Endothelial cell of umbilical vein (primary cell): ENCODE results near the gene SUPT3H. TPM values are rescaled to one million over a fixed set of nuclear protein-coding genes. Genes with fewer than 3 reads are reported as not detected.

Experiments used
- BruUV-seq: library from RNA; stranded (reverse); fragments of 400-500 nt; replicated peaks from 2 replicates; lab custom pipeline; 2021; lab: Mats Ljungman, UMichigan
- CTCF ChIA-PET: fragments of 300-600, 350-600 bp; sonication (Branson Sonifier 250); formaldehyde crosslinking; loops from one replicate; lab custom pipeline; 2021; ENCODE audit warnings: antibody characterized with exemption, inconsistent platforms; lab: Charles Lee
- POLR2A ChIA-PET: fragments of 300-600, 350-600 bp; sonication (Branson Sonifier 250); formaldehyde crosslinking; loops from one replicate; lab custom pipeline; 2021; ENCODE audit warnings: antibody characterized with exemption, inconsistent platforms; lab: Charles Lee
- DNase-seq: peaks from one replicate; pipeline ENCODE4 v3.0.0-alpha.2; 2011; ENCODE audit warnings: low read depth, low spot score
- FAIRE-seq: peaks from 2 replicates; lab custom pipeline; 2011; peaks lifted over from hg19 to GRCh38; lab: Jason Lieb, UNC
- H2AFZ ChIP-seq: 2 replicates; pipeline ENCODE4 v1.6.0; 2012; ENCODE audit warnings: low read depth, low read length, control low read depth, inconsistent platforms
- H3K27ac ChIP-seq: 2 replicates; pipeline ENCODE4 v1.5.1; 2011; ENCODE audit warnings: low read depth, mild to moderate bottlenecking, control low read depth, low read length, moderate library complexity; ENCODE audit not compliant: insufficient read depth
- H3K27me3 ChIP-seq, 2 experiments: 2 replicates each; pipeline versions ENCODE4 v1.6.0 to v1.6.1; 2011; ENCODE audit warnings: low read length in 2 of 2, mixed read lengths in 1 of 2; ENCODE audit not compliant: control insufficient read depth in 2 of 2, insufficient read depth in 2 of 2
- H3K36me3 ChIP-seq, 2 experiments: 2 replicates in 1 of 2; 3 replicates in 1 of 2; pipeline ENCODE4 v1.5.1; 2011; ENCODE audit warnings: low read length in 2 of 2, mild to moderate bottlenecking in 1 of 2, moderate library complexity in 1 of 2; ENCODE audit not compliant: control insufficient read depth in 2 of 2, insufficient read depth in 2 of 2; ENCODE audit errors: extremely low read depth in 1 of 2
- H3K4me1 ChIP-seq: 3 replicates; pipeline ENCODE4 v1.5.1; 2011; ENCODE audit warnings: mild to moderate bottlenecking, low read length; ENCODE audit not compliant: control insufficient read depth, insufficient read depth; ENCODE audit errors: extremely low read depth
- H3K4me2 ChIP-seq: 2 replicates; pipeline ENCODE4 v1.6.1; 2011; ENCODE audit warnings: low read length, control low read depth, mixed read lengths; ENCODE audit not compliant: insufficient read depth
- H3K4me3 ChIP-seq, 3 experiments: fragments of 200-600 bp in 1 of 3; sonication (generic), shearing (Covaris generic) in 1 of 3; replicated peaks in 1 of 3; 2 replicates each; pipeline ENCODE4 v1.5.1; 2011 to 2016; ENCODE audit warnings: control low read depth in 3 of 3, low read length in 3 of 3, mild to moderate bottlenecking in 2 of 3, inconsistent platforms in 1 of 3, low read depth in 1 of 3, moderate library complexity in 1 of 3; ENCODE audit not compliant: insufficient read depth in 1 of 3
- H3K79me2 ChIP-seq: 2 replicates; pipeline ENCODE4 v1.6.0; 2012; ENCODE audit warnings: low read length, inconsistent platforms; ENCODE audit not compliant: control insufficient read depth, insufficient read depth
- H3K9ac ChIP-seq: replicated peaks from 2 replicates; pipeline ENCODE3; 2011; ENCODE audit warnings: low read length, control low read depth; ENCODE audit not compliant: insufficient read depth; ENCODE audit errors: extremely low read depth
- H3K9me1 ChIP-seq: replicated peaks from 3 replicates; pipeline ENCODE4 v1.6.0; 2011; ENCODE audit warnings: mild to moderate bottlenecking, low read length; ENCODE audit not compliant: control insufficient read depth, insufficient read depth; ENCODE audit errors: extremely low read depth
- H3K9me3 ChIP-seq: replicated peaks from 2 replicates; pipeline ENCODE4 v1.5.1; 2012; ENCODE audit warnings: low read length, inconsistent platforms; ENCODE audit not compliant: control insufficient read depth, insufficient read depth
- H4K20me1 ChIP-seq: replicated peaks from 2 replicates; pipeline ENCODE3; 2011; ENCODE audit warnings: mild to moderate bottlenecking, low read length; ENCODE audit not compliant: control insufficient read depth, insufficient read depth; ENCODE audit errors: extremely low read depth
- CTCF ChIP-seq, 2 donors: IDR thresholded peaks; 1 replicate in 1 of 2; 2 replicates in 1 of 2; pipeline ENCODE4 v1.5.1; 2011; ENCODE audit warnings: low read length in 2 of 2, mild to moderate bottlenecking in 2 of 2, moderate library complexity in 2 of 2, control low read depth in 1 of 2, inconsistent platforms in 1 of 2, low read depth in 1 of 2; ENCODE audit not compliant: insufficient read depth in 1 of 2; ENCODE audit errors: extremely low read depth in 1 of 2
- EZH2 ChIP-seq: IDR thresholded peaks from 2 replicates; pipeline ENCODE4 v1.6.1; 2012; ENCODE audit warnings: borderline replicate concordance, low read depth, mild to moderate bottlenecking, moderate library complexity, low read length, inconsistent platforms; ENCODE audit not compliant: severe bottlenecking
- FOS ChIP-seq: IDR thresholded peaks from 2 replicates; pipeline ENCODE4 v1.6.1; 2011; ENCODE audit warnings: mild to moderate bottlenecking, low read length, moderate library complexity, borderline replicate concordance; ENCODE audit not compliant: insufficient read depth
- GATA2 ChIP-seq: IDR thresholded peaks from 2 replicates; pipeline ENCODE4 v1.7.0; 2011; ENCODE audit warnings: low read depth, mild to moderate bottlenecking, moderate library complexity, mixed read lengths, low read length; ENCODE audit not compliant: insufficient read length, insufficient read depth
- JUN ChIP-seq: IDR thresholded peaks from 2 replicates; pipeline ENCODE4 v1.6.1; 2011; ENCODE audit warnings: borderline replicate concordance, low read depth; ENCODE audit not compliant: insufficient read length, insufficient read depth
- POLR2A ChIP-seq: IDR thresholded peaks from 2 replicates; pipeline ENCODE4 v1.6.1; 2012; ENCODE audit warnings: low read depth, mild to moderate bottlenecking, control low read depth, low read length
- POLR2AphosphoS5 ChIP-seq: IDR thresholded peaks from 2 replicates; pipeline ENCODE4 v1.6.1; 2012; ENCODE audit warnings: low read depth, mild to moderate bottlenecking, control low read depth, low read length, moderate library complexity; ENCODE audit not compliant: insufficient read depth
- dilution Hi-C: fragments of 300-500 bp; cut with MboI; formaldehyde crosslinking; loops from one replicate; pipeline ENCODE4 v1.15.0; 2019; ENCODE audit warnings: low sequenced_read_pairs; ENCODE audit not compliant: extremely low pct_ligation_motif_present
- intact Hi-C: fragments of 100-400 bp; cut with micrococcal nuclease; formaldehyde crosslinking; loops from one replicate; pipeline ENCODE4 v1.10.0; 2022
- polyA plus RNA-seq, 4 experiments: library from polyadenylated mRNA; depleted of rRNA in 3 of 4; stranded (reverse) in 3 of 4; unstranded in 1 of 4; fragments of >200 nt; gene quantifications; 2 replicates each; pipeline versions ENCODE4 v1.2.1 to v1.2.3, GENCODE V29; 2011 to 2012; ENCODE audit warnings: missing spikeins in 1 of 4
- total RNA-seq: library from RNA; stranded (reverse); gene quantifications from 2 replicates; pipeline ENCODE4 v1.2.3, GENCODE V29; 2021

SUPT3H gene
- total and polyA plus RNA-seq, 2 donors (not counting 3 experiments of a cell fraction or from before 2014, with no cell fraction given), result 8.3 to 9.8 TPM

- H3K4me1 ChIP-seq, result no peaks in the 10 kb centered on the region
- H3K79me2 ChIP-seq, result no peaks in the 10 kb centered on the region
- no peaks in the 10 kb centered on the region for H3K9me3 ChIP-seq
- no peaks in the 10 kb centered on the region for H4K20me1 ChIP-seq
- DNase-seq (no peak), FAIRE-seq (no peak)
- no peak for TF ChIP-seq POLR2AphosphoS5
- no peak for TF ChIP-seq JUN
- TF ChIP-seq POLR2A, result no peak
- no peak for TF ChIP-seq CTCF (IDR thresholded peaks at IDR 0.05; ENCODE audit: extremely low read depth in 1 of 2, insufficient read depth in 1 of 2, low read depth in 1 of 2, low read length in 2 of 2)
- no peak for TF ChIP-seq GATA2
- no peak for TF ChIP-seq FOS
- no peak for TF ChIP-seq EZH2
- dilution Hi-C loops (no loop called here), intact Hi-C loops (no loop called here)
- ChIA-PET POLR2A (no interaction called here), CTCF (no interaction called here)
- no peak overlapping the region for H3K27ac ChIP-seq
- H3K4me2 ChIP-seq, result no peak overlapping the region
- no peak overlapping the region for H2AFZ ChIP-seq
- no peak overlapping the region for H3K4me3 ChIP-seq
- H3K9ac ChIP-seq, result no peak overlapping the region
- no peaks in the 10 kb centered on the region for H3K36me3 ChIP-seq
- BruUV-seq, result no TSS peak
- no peaks in the 10 kb centered on the region for H3K27me3 ChIP-seq
- H3K9me1 ChIP-seq, result no peaks in the 10 kb centered on the region
These were observed 435.5 kb downstream of the SUPT3H start for GRCh38 chr6:44942201-44942600.
